Cardiac muscle cell (in vitro differentiated cells and primary cell): Measurements from ENCODE around the gene MUC5B. TPM values are rescaled to one million over a fixed set of nuclear protein-coding genes. Genes with fewer than 3 reads are reported as not detected.
"Not testable (repeated sequence)": the region's sequence is repeated elsewhere in the genome, so short reads cannot be mapped to it uniquely, and the experiment has no call there.

ENCODE experiments used
- DNase-seq, 2 donors: peaks; one replicate each; pipeline versions ENCODE4 v3.0.0 to v3.0.0-alpha.2; 2010 to 2017; ENCODE audit warnings: low read depth in 1 of 2, low spot score in 1 of 2
- H3K27ac ChIP-seq: fragments of 200-600 bp; sonication (generic); 2 replicates; pipeline ENCODE4 v1.5.1; 2016
- H3K27me3 ChIP-seq: fragments of 200-600 bp; sonication (generic); 2 replicates; pipeline ENCODE4 v1.6.0; 2016; ENCODE audit warnings: control low read depth
- H3K36me3 ChIP-seq: fragments of 200-600 bp; sonication (generic); 2 replicates; pipeline ENCODE4 v1.5.1; 2016; ENCODE audit warnings: control low read depth
- H3K4me1 ChIP-seq: fragments of 200-600 bp; sonication (generic); 2 replicates; pipeline ENCODE4 v1.8.1; 2017; ENCODE audit warnings: low read depth, mild to moderate bottlenecking, mixed run types
- H3K4me3 ChIP-seq: fragments of 200-600 bp; sonication (generic); 2 replicates; pipeline ENCODE4 v1.5.1; 2016; ENCODE audit warnings: mild to moderate bottlenecking
- H3K9me3 ChIP-seq: fragments of 200-600 bp; sonication (generic); 2 replicates; pipeline ENCODE4 v1.5.1; 2017; ENCODE audit warnings: low read depth, mild to moderate bottlenecking, control low read depth
- CTCF ChIP-seq: IDR thresholded peaks from 2 replicates; pipeline ENCODE4 v1.5.1; 2012; ENCODE audit warnings: low read depth, mild to moderate bottlenecking, low read length
- polyA plus RNA-seq: library from polyadenylated mRNA; unstranded; fragments of >200 nt; fragmentation: Nextera tagmentation; extraction: Ambion mirVana; gene quantifications from 2 replicates; pipeline ENCODE4 v1.2.1, GENCODE V29; 2016
- total RNA-seq: library from RNA; depleted of rRNA; stranded (reverse); fragments of >200 nt; gene quantifications from 2 replicates; pipeline ENCODE4 v1.2.3, GENCODE V29; 2016

The MUC5B gene
- total and polyA plus RNA-seq, 2 experiments from 2014 or later: not detected

DNA sequence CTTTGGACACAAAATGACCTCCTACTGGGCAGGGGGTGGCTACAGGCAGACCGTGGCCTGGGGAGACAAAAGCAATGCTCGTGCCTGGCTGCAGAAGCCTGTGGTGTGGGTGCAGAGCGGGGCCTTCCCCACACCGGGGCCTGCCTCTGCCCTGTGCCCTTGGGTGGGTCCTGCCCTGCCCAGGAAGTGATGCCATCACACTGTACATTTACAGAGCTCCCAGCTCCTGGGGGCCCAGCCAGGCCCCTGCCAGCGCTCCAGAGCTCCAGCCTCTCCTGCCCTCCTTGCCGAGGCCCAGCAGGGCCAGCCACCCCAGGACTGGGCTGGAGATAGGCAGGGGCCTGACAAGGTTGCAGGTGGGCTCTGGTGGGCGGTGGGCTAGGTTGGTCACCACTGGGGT lies 40.1 kb downstream of the MUC5B start:
- Histone ChIP-seq H3K4me1 (peaks cover 4% of the 10 kb centered on the region), H3K27ac (no peak overlapping the region), H3K36me3 (no peaks in the 10 kb centered on the region), H3K4me3 (no peak overlapping the region), H3K9me3 (no peaks in the 10 kb centered on the region), H3K27me3 (no peaks in the 10 kb centered on the region)
- no peak for DNase-seq
- no peak for TF ChIP-seq CTCF

DNA sequence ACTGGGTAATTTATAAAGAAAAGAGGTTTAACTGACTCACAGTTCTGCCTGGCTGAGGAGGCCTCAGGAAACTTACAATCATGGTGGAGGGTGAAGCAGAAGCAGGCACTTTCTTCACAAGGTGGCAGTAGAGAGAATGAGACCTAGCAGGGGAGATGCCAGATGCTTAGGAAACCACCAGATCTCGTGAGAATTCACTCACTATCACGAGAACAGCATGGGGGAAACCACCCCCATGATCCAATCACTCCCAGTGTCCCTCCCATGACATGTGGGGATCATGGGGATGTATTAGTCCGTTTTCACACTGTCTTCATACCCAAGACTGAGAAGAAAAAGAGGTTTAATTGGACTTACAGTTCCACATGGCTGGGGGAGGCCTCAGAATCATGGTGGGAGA lies 41.6 kb downstream of the MUC5B start:
- H3K27ac ChIP-seq, H3K36me3 ChIP-seq, H3K27me3 ChIP-seq, H3K4me3 ChIP-seq, H3K4me1 ChIP-seq, H3K9me3 ChIP-seq: not testable (repeated sequence)
- TF ChIP-seq CTCF: peak; percentile 39
- DNase-seq: peak; percentile 42 to 82

- H3K9me3 ChIP-seq, H3K4me1 ChIP-seq, H3K27me3 ChIP-seq, H3K27ac ChIP-seq, H3K36me3 ChIP-seq, DNase-seq, H3K4me3 ChIP-seq: not testable (repeated sequence)
These were observed 42.6 kb downstream of the MUC5B start for GRCh38 chr11:1265480-1265879.

DNA sequence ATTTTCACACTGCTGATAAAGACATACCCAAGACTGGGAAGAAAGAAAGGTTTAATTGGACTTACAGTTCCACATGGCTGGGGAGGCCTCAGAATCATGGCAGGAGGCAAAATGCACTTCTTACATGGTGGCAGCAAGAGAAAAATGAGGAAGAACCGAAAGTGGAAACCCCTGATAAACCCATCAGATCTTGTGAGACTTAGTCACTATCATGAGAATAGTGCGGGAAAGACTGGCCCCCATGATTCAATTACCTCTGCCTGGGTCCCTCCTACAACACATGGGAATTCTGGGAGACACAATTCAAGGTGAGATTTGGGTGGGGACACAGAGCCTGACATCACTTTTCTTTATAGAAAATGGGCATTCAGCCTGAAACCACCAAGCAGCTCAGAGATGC lies 44.1 kb downstream of the MUC5B start:
- not testable (repeated sequence) for DNase-seq, H3K27ac ChIP-seq, H3K36me3 ChIP-seq, H3K4me3 ChIP-seq, H3K9me3 ChIP-seq, H3K27me3 ChIP-seq
- peaks cover 15% of the 10 kb centered on the region for H3K4me1 ChIP-seq

GRCh38 chr11:1267441-1268100 lies 44.7 kb downstream of the MUC5B start:
- Histone ChIP-seq H3K27me3 (no peaks in the 10 kb centered on the region), H3K36me3 (no peaks in the 10 kb centered on the region), H3K27ac (no peak overlapping the region), H3K9me3 (no peaks in the 10 kb centered on the region), H3K4me3 (no peak overlapping the region), H3K4me1 (peaks cover 15% of the 10 kb centered on the region)
- no peak for TF ChIP-seq CTCF
- DNase-seq: no peak

- Histone ChIP-seq H3K27ac (no peak overlapping the region), H3K4me3 (no peak overlapping the region), H3K9me3 (no peaks in the 10 kb centered on the region), H3K36me3 (no peaks in the 10 kb centered on the region), H3K4me1 (peaks cover 11% of the 10 kb centered on the region), H3K27me3 (no peaks in the 10 kb centered on the region)
- no peak for TF ChIP-seq CTCF
- DNase-seq: no peak
These were observed 47.1 kb downstream of the MUC5B start for GRCh38 chr11:1269957-1270356.

DNA sequence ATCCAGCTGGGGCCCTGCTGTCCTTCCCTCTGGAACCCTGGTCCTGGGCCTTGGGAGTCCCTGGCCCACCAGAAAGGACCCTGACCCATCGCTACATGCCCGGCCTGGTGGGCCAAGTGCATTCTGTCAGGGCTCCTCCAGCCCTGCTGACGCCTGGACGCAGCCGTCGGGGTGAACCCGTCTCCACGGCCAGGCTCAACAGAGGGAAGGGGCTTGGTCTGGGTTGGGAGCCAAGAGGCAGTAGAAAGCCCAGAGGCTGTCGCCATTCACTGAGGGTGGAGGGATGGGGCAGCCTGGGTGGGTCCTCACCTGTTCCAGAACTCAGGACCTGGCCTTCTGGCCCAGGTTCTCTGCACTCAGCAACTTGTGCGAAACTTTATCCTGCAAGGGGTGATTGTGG lies 47.6 kb downstream of the MUC5B start:
- no peaks in the 10 kb centered on the region for H3K27me3 ChIP-seq
- peak overlapping the region; percentile 54 for H3K27ac ChIP-seq
- no peak overlapping the region for H3K4me3 ChIP-seq
- no peaks in the 10 kb centered on the region for H3K36me3 ChIP-seq
- DNase-seq: no peak
- H3K4me1 ChIP-seq: peaks cover 15% of the 10 kb centered on the region
- H3K9me3 ChIP-seq: no peaks in the 10 kb centered on the region
- no peak for TF ChIP-seq CTCF
